Heart left ventricle (tissue), 16 donors: Measurements from ENCODE around the gene PCBP3. TPM values are rescaled to one million over a fixed set of nuclear protein-coding genes. Genes with fewer than 3 reads are reported as not detected.

Experiments
- ATAC-seq, 4 donors: fragments of 200-7000 bp; cut with Tn5 transposase; one replicate each; pipeline ENCODE4 v1.9.1; 2020 to 2022; ENCODE audit warnings: moderate library complexity in 4 of 4, mild to moderate bottlenecking in 3 of 4, moderate number of reproducible peaks in 1 of 4
- DNase-seq, 5 donors: peaks; one replicate each; pipeline ENCODE4 v3.0.0-alpha.2; 2020
- H3K27ac ChIP-seq, 12 donors: fragments of 200-600 bp; sonication (generic) in 4 of 12; one replicate each; pipeline versions ENCODE4 v1.5.0 to v1.8.0; 2016 to 2022; ENCODE audit warnings: mild to moderate bottlenecking in 2 of 12
- H3K27me3 ChIP-seq, 9 donors: fragments of 200-600 bp; sonication (generic) in 2 of 9; one replicate each; pipeline versions ENCODE4 v1.5.1 to v1.8.0; 2016 to 2022; ENCODE audit warnings: mild to moderate bottlenecking in 3 of 9
- H3K36me3 ChIP-seq, 9 donors: fragments of 200-600 bp; sonication (generic) in 2 of 9; one replicate each; pipeline versions ENCODE4 v1.5.0 to v1.8.0; 2018 to 2022; ENCODE audit warnings: mild to moderate bottlenecking in 2 of 9
- H3K4me1 ChIP-seq, 12 donors: fragments of 200-600 bp; sonication (generic) in 4 of 12; one replicate each; pipeline versions ENCODE4 v1.5.0 to v1.8.0; 2016 to 2022; ENCODE audit warnings: mild to moderate bottlenecking in 3 of 12
- H3K4me3 ChIP-seq, 12 donors: fragments of 200-600 bp; sonication (generic) in 4 of 12; one replicate each; pipeline versions ENCODE4 v1.5.0 to v1.8.0; 2017 to 2022; ENCODE audit warnings: mild to moderate bottlenecking in 9 of 12, moderate library complexity in 4 of 12
- H3K9me3 ChIP-seq, 12 donors: fragments of 200-600 bp; sonication (generic) in 4 of 12; one replicate each; pipeline versions ENCODE4 v1.5.0 to v1.8.0; 2016 to 2022; ENCODE audit warnings: mild to moderate bottlenecking in 1 of 12
- CTCF ChIP-seq, 12 donors: fragments of 200-600 bp; sonication (generic) in 4 of 12; IDR thresholded peaks; one replicate each; pipeline versions ENCODE4 v1.5.0 to v1.8.0; 2018 to 2022; ENCODE audit warnings: antibody characterized with exemption in 12 of 12, mild to moderate bottlenecking in 5 of 12
- POLR2A ChIP-seq, 2 donors: fragments of 450-650 bp; IDR thresholded peaks; one replicate each; pipeline ENCODE4 v1.6.1; 2017; ENCODE audit warnings: antibody characterized with exemption in 2 of 2, mild to moderate bottlenecking in 2 of 2, moderate library complexity in 2 of 2
- WGBS, 4 donors: extraction: QIAGEN DNeasy Blood & Tissue Kit in 2 of 4; methylation state at CpG; one replicate each; pipeline versions ENCODE4 v1.1.5 to v1.1.7; 2013 to 2018; 5-methylcytosine and 5-hydroxymethylcytosine counted together
- intact Hi-C, 10 donors: fragments of 100-400 bp; cut with DNase I; formaldehyde crosslinking; loops; one replicate each; pipeline versions ENCODE4 v1.11.1 to v1.14.2; 2022
- polyA plus RNA-seq, 2 donors: library from polyadenylated mRNA; stranded (reverse); fragments of 200-250 nt; gene quantifications; one replicate each; pipeline ENCODE4 v1.2.3, GENCODE V29; 2013
- total RNA-seq, 9 donors: library from RNA; depleted of rRNA in 2 of 9; stranded (reverse); fragments of >200 nt in 2 of 9; fragmentation: NEBNext Ultra II Directional in 3 of 9; extraction: Animal tissue kit (Norgen Biotek cat#: 25700) in 3 of 9; gene quantifications; one replicate each; pipeline versions ENCODE4 v1.1.0 to v1.2.4, GENCODE V29; 2016 to 2023
- donor health status: ischemic (EF 13 %, LVEDD 7.1; RV severe dilation, severe dysfunction).
- donor health status: healthy with polysubstance abuse.
- donor health status: DM: no; HTN: yes; CAD: no.
- donor health status: DM: no; HTN: no; CAD: no.
- donor health status: ischemic (EF 25% LVEDD 6.9; RV normal size, moderate dysfunction).
- donor health status: ischemic (EF 25% LVEDD 5.7; RV mildly dilated, moderate dysfunction).
- donor health status: healthy.
- donor health status: DM: yes; HTN: yes; CAD: no.
- donor health status: ischemic (EF 35%, LVEDD 5.7; RV mildly dilated, moderate dysfunction).
- donor health status: nonischemic (EF 11% LVEDD 7.7; RV severe dilation, severe dysfunction).
- donor health status: DM: yes; HTN: yes; CAD: no.
- donor health status: PGD.
- donor health status: ischemic (EF 29% LVEDD 5.4; RV normal size, mild dysfunction).
- donor health status: nonischemic (EF 23%, LVEDD 6.1; RV moderate dilation, normal function).

PCBP3 gene
- total and polyA plus RNA-seq, 11 donors: 0.72 to 11.4 (median 2.5) TPM; not detected in 1

- no peak for TF ChIP-seq CTCF (IDR thresholded peaks at IDR 0.05)
- no peak for TF ChIP-seq POLR2A (IDR thresholded peaks at IDR 0.05)
- DNase-seq (no peak), ATAC-seq (no peak)
- H3K27me3 ChIP-seq: peaks cover 0 to 7% (median 0%) of the 10 kb centered on the region in 9 donors
- no peaks in the 10 kb centered on the region for H3K36me3 ChIP-seq
- H3K27ac ChIP-seq: no peak overlapping the region
- no peaks in the 10 kb centered on the region for H3K4me1 ChIP-seq
- no peak overlapping the region for H3K4me3 ChIP-seq
- H3K9me3 ChIP-seq: peaks cover 0 to 22% (median 0%) of the 10 kb centered on the region in 12 donors
- 57 to 75% (median 74%) methylated on average over 1 of the region's 1 CpG for WGBS, 4 donors
- intact Hi-C loops: no loop called here
Observed at GRCh38 chr21:45753445-45753844, 109.9 kb downstream of the PCBP3 start.

GRCh38 chr21:45756029-45756428, 112.5 kb downstream of the PCBP3 start:
- intact Hi-C loops: no loop called here
- ATAC-seq: no peak

GRCh38 chr21:45756669-45757068, 113.1 kb downstream of the PCBP3 start:
- 91 to 96% (median 93%) methylated on average over 2 of the region's 2 CpGs for WGBS, 4 donors
- ATAC-seq: no peak

More at GRCh38 chr21:45756029-45756428, 112.5 kb downstream of the PCBP3 start:
- Histone ChIP-seq H3K4me1 (no peaks in the 10 kb centered on the region), H3K27me3 (peaks cover 0 to 7% (median 0%) of the 10 kb centered on the region in 9 donors), H3K9me3 (peaks cover 0 to 22% (median 0%) of the 10 kb centered on the region in 12 donors), H3K4me3 (no peak overlapping the region), H3K27ac (no peak overlapping the region), H3K36me3 (no peaks in the 10 kb centered on the region)
- 81 to 95% (median 93%) methylated on average over 1 of the region's 1 CpG for WGBS, 4 donors
- no peak for DNase-seq
- TF ChIP-seq POLR2A (IDR thresholded peaks at IDR 0.05) (no peak), CTCF (IDR thresholded peaks at IDR 0.05) (no peak)

GRCh38 chr21:45761704-45762103, 118.2 kb downstream of the PCBP3 start:
- intact Hi-C loops: no loop called here
- no peak for TF ChIP-seq CTCF (IDR thresholded peaks at IDR 0.05)
- Histone ChIP-seq H3K27me3 (no peaks in the 10 kb centered on the region), H3K4me1 (no peaks in the 10 kb centered on the region), H3K4me3 (no peak overlapping the region), H3K27ac (no peak overlapping the region), H3K9me3 (peaks cover 0 to 4% (median 0%) of the 10 kb centered on the region in 12 donors), H3K36me3 (no peaks in the 10 kb centered on the region)
- WGBS, 4 donors: 86 to 90% (median 88%) methylated on average over 11 of the region's 11 CpGs
- DNase-seq: no peak
- ATAC-seq: no peak

More at GRCh38 chr21:45756669-45757068, 113.1 kb downstream of the PCBP3 start:
- no peak for DNase-seq
- intact Hi-C loops: no loop called here
- no peak overlapping the region for H3K4me3 ChIP-seq
- TF ChIP-seq CTCF (IDR thresholded peaks at IDR 0.05): no peak
- no peak for TF ChIP-seq POLR2A (IDR thresholded peaks at IDR 0.05)
- H3K36me3 ChIP-seq: no peaks in the 10 kb centered on the region
- peaks cover 0 to 7% (median 0%) of the 10 kb centered on the region in 9 donors for H3K27me3 ChIP-seq
- H3K27ac ChIP-seq: no peak overlapping the region
- H3K9me3 ChIP-seq: peaks cover 0 to 22% (median 0%) of the 10 kb centered on the region in 12 donors
- H3K4me1 ChIP-seq: no peaks in the 10 kb centered on the region
